Smooth muscle cell (in vitro differentiated cells): ENCODE data around the gene SAC3D1. TPM values are rescaled to one million over a fixed set of nuclear protein-coding genes. Genes with fewer than 3 reads are reported as not detected.

Source experiments
- DNase-seq: peaks from one replicate; lab custom pipeline; 2025; ENCODE audit not compliant: unreplicated experiment; lab: John Stamatoyannopoulos, UW
- H2AFZ ChIP-seq: fragments of 200-600 bp; sonication (generic); 2 replicates; pipeline ENCODE4 v1.6.0; 2016; ENCODE audit warnings: antibody characterized with exemption, low read depth, mild to moderate bottlenecking
- H3F3A ChIP-seq: fragments of 200-600 bp; sonication (generic); 2 replicates; pipeline ENCODE4 v1.6.0; 2017; ENCODE audit warnings: antibody characterized with exemption, low read depth
- H3K27ac ChIP-seq: fragments of 200-600 bp; sonication (generic); 2 replicates; pipeline ENCODE4 v1.5.1; 2016; ENCODE audit warnings: low read depth, mild to moderate bottlenecking
- H3K27me3 ChIP-seq: fragments of 200-600 bp; sonication (generic); 2 replicates; pipeline ENCODE4 v1.6.1; 2016; ENCODE audit warnings: low read depth, mild to moderate bottlenecking
- H3K36me3 ChIP-seq: fragments of 200-600 bp; sonication (generic); 2 replicates; pipeline ENCODE4 v1.5.1; 2016; ENCODE audit warnings: low read depth
- H3K4me1 ChIP-seq: fragments of 200-600 bp; sonication (generic); 2 replicates; pipeline ENCODE4 v1.5.1; 2016; ENCODE audit warnings: low read depth
- H3K4me2 ChIP-seq: fragments of 200-600 bp; sonication (generic); 2 replicates; pipeline ENCODE4 v1.6.0; 2016; ENCODE audit warnings: mild to moderate bottlenecking
- H3K4me3 ChIP-seq: fragments of 200-600 bp; sonication (generic); 2 replicates; pipeline ENCODE4 v1.5.1; 2016; ENCODE audit warnings: mild to moderate bottlenecking
- H3K79me2 ChIP-seq: fragments of 200-600 bp; sonication (generic); 2 replicates; pipeline ENCODE4 v1.6.0; 2016; ENCODE audit warnings: low read depth, mild to moderate bottlenecking
- H3K9ac ChIP-seq: fragments of 200-600 bp; sonication (generic); 2 replicates; pipeline ENCODE4 v1.6.0; 2016; ENCODE audit warnings: low read depth
- H3K9me3 ChIP-seq: fragments of 200-600 bp; sonication (generic); replicated peaks from 2 replicates; pipeline ENCODE4 v1.5.1; 2016; ENCODE audit warnings: low read depth
- H4K20me1 ChIP-seq: fragments of 200-600 bp; sonication (generic); 2 replicates; pipeline ENCODE4 v1.6.0; 2016; ENCODE audit warnings: low read depth
- CTCF ChIP-seq: fragments of 200-600 bp; sonication (generic); IDR thresholded peaks from 2 replicates; pipeline ENCODE4 v1.5.1; 2017; ENCODE audit warnings: borderline replicate concordance, mild to moderate bottlenecking, antibody characterized with exemption; ENCODE audit not compliant: insufficient read depth, poor library complexity, severe bottlenecking
- WGBS: methylation state at CpG from one replicate; pipeline ENCODE4 v1.1.7; 2016; ENCODE audit warnings: low lambda C conversion rate; 5-methylcytosine and 5-hydroxymethylcytosine counted together
- polyA plus RNA-seq: library from polyadenylated mRNA; unstranded; fragments of >200 nt; fragmentation: Nextera tagmentation; extraction: Ambion mirVana; gene quantifications from 2 replicates; pipeline ENCODE4 v1.2.1, GENCODE V29; 2016
- total RNA-seq: library from RNA; depleted of rRNA; stranded (reverse); fragments of >200 nt; gene quantifications from 2 replicates; pipeline ENCODE4 v1.2.3, GENCODE V29; 2014

SAC3D1 gene
- total RNA-seq: 7.4 and 7.6 TPM in 2 replicates
- 26.2 and 33.3 TPM in 2 replicates for polyA plus RNA-seq

GRCh38 chr11:65040847-65041622, at the start of gene SAC3D1:
TSS of gene SAC3D1 (plus strand) at chr11:65041210. CDS start at chr11:65041293, 83 bp downstream.
- no peak for TF ChIP-seq CTCF
- Histone ChIP-seq H4K20me1 (no peaks in the 10 kb centered on the region), H3K9me3 (no peaks in the 10 kb centered on the region), H3K4me2 (peak within 1 kb of the TSS; percentile 91), H3K4me1 (no peaks in the 10 kb centered on the region), H3K9ac (no peak within 1 kb of the TSS), H3K79me2 (peaks cover 5% of the 10 kb centered on the region), H3K4me3 (peak within 1 kb of the TSS; percentile 64), H3K27ac (peak within 1 kb of the TSS; percentile 52), H3K27me3 (no peaks in the 10 kb centered on the region), H3F3A (peaks cover 5% of the 10 kb centered on the region), H3K36me3 (no peaks in the 10 kb centered on the region), H2AFZ (peak within 1 kb of the TSS; percentile 53)
- 1% methylated on average over 66 of the region's 91 CpGs for WGBS
- DNase-seq: peak; percentile 79

- Histone ChIP-seq H2AFZ (no peak overlapping the region), H3K27me3 (no peaks in the 10 kb centered on the region), H3K4me1 (peaks cover 8% of the 10 kb centered on the region), H3K27ac (no peak overlapping the region), H4K20me1 (no peaks in the 10 kb centered on the region), H3K79me2 (no peaks in the 10 kb centered on the region), H3K4me3 (no peak overlapping the region), H3K4me2 (no peak overlapping the region), H3F3A (no peaks in the 10 kb centered on the region), H3K36me3 (no peaks in the 10 kb centered on the region), H3K9me3 (no peaks in the 10 kb centered on the region), H3K9ac (no peak overlapping the region)
- no peak for DNase-seq
- 92% methylated on average over 7 of the region's 7 CpGs for WGBS
- no peak for TF ChIP-seq CTCF
These were observed 46.7 kb upstream of the SAC3D1 start for GRCh38 chr11:64994318-64994717.

- Histone ChIP-seq H3K27ac (no peak overlapping the region), H2AFZ (peak overlapping the region; percentile 24), H3K79me2 (no peaks in the 10 kb centered on the region), H3K9ac (no peak overlapping the region), H3K9me3 (no peaks in the 10 kb centered on the region), H4K20me1 (no peaks in the 10 kb centered on the region), H3K36me3 (no peaks in the 10 kb centered on the region), H3K4me2 (peak overlapping the region; percentile 51), H3K4me1 (peaks cover 8% of the 10 kb centered on the region), H3K4me3 (no peak overlapping the region), H3F3A (no peaks in the 10 kb centered on the region), H3K27me3 (no peaks in the 10 kb centered on the region)
- WGBS: 84% methylated on average over 11 of the region's 11 CpGs
- no peak for DNase-seq
- no peak for TF ChIP-seq CTCF
These were observed 44.7 kb upstream of the SAC3D1 start for GRCh38 chr11:64996327-64996709.
